Endothelial cell (in vitro differentiated cells): Measurements from ENCODE around the gene DCAF15. TPM values are rescaled to one million over a fixed set of nuclear protein-coding genes. Genes with fewer than 3 reads are reported as not detected.
"Not testable (repeated sequence)": the region's sequence is repeated elsewhere in the genome, so short reads cannot be mapped to it uniquely, and the experiment has no call there.

ENCODE experiments used
- DNase-seq: peaks from one replicate; pipeline ENCODE4 v3.0.0; 2021; ENCODE audit warnings: low spot score
- H3K27ac Mint-ChIP-seq: one replicate; pipeline ENCODE4 v1.8.0; 2021; ENCODE audit warnings: mixed read lengths, inconsistent platforms; ENCODE audit not compliant: unreplicated experiment
- H3K27me3 Mint-ChIP-seq: one replicate; pipeline ENCODE4 v1.8.0; 2021; ENCODE audit warnings: mild to moderate bottlenecking, moderate library complexity, mixed read lengths, inconsistent platforms; ENCODE audit not compliant: unreplicated experiment
- H3K36me3 Mint-ChIP-seq: one replicate; pipeline ENCODE4 v1.8.0; 2021; ENCODE audit warnings: mild to moderate bottlenecking, low read depth, mixed read lengths, inconsistent platforms; ENCODE audit not compliant: unreplicated experiment
- H3K4me1 Mint-ChIP-seq: one replicate; pipeline ENCODE4 v1.8.0; 2021; ENCODE audit warnings: mild to moderate bottlenecking, mixed read lengths, inconsistent platforms; ENCODE audit not compliant: unreplicated experiment
- H3K4me3 Mint-ChIP-seq: one replicate; pipeline ENCODE4 v1.8.0; 2021; ENCODE audit warnings: mild to moderate bottlenecking, mixed read lengths, inconsistent platforms; ENCODE audit not compliant: unreplicated experiment
- H3K9me3 Mint-ChIP-seq: one replicate; pipeline ENCODE4 v1.8.0; 2021; ENCODE audit warnings: mixed read lengths, inconsistent platforms; ENCODE audit not compliant: unreplicated experiment
- CTCF ChIP-seq: fragments of 200-600 bp; sonication (generic); IDR thresholded peaks from one replicate; pipeline ENCODE4 v1.5.0; 2021; ENCODE audit warnings: antibody characterized with exemption; ENCODE audit not compliant: unreplicated experiment
- total RNA-seq: library from RNA; stranded (reverse); fragmentation: NEBNext Ultra II Directional; extraction: Animal tissue kit (Norgen Biotek cat#: 25700); gene quantifications from one replicate; pipeline ENCODE4 v1.2.1, GENCODE V29; 2021; ENCODE audit not compliant: unreplicated experiment

The DCAF15 gene
- total RNA-seq, 1 donor from 2014 or later = 53.0 TPM

GRCh38 chr19:13968383-13968935 lies 16.1 kb downstream of the DCAF15 start:
- no peaks in the 10 kb centered on the region for H3K4me1 Mint-ChIP-seq
- no peaks in the 10 kb centered on the region for H3K9me3 Mint-ChIP-seq
- H3K27me3 Mint-ChIP-seq = peaks cover 6% of the 10 kb centered on the region
- no peak overlapping the region for H3K27ac Mint-ChIP-seq
- no peak overlapping the region for H3K4me3 Mint-ChIP-seq
- TF ChIP-seq CTCF = no peak
- peaks cover 9% of the 10 kb centered on the region for H3K36me3 Mint-ChIP-seq
- no peak for DNase-seq

- H3K27ac Mint-ChIP-seq = no peak overlapping the region
- DNase-seq = no peak
- no peak for TF ChIP-seq CTCF
- no peaks in the 10 kb centered on the region for H3K9me3 Mint-ChIP-seq
- H3K27me3 Mint-ChIP-seq = peaks cover 6% of the 10 kb centered on the region
- peaks cover 11% of the 10 kb centered on the region for H3K36me3 Mint-ChIP-seq
- H3K4me3 Mint-ChIP-seq = peak overlapping the region; percentile 6
- peaks cover under 1% of the 10 kb centered on the region for H3K4me1 Mint-ChIP-seq
Observed at GRCh38 chr19:13968999-13969398, 16.7 kb downstream of the DCAF15 start.

GRCh38 chr19:13969897-13970296 lies 17.6 kb downstream of the DCAF15 start:
- Mint-ChIP-seq H3K4me1 (peaks cover 7% of the 10 kb centered on the region), H3K9me3 (no peaks in the 10 kb centered on the region), H3K36me3 (peaks cover 14% of the 10 kb centered on the region), H3K4me3 (no peak overlapping the region), H3K27ac (no peak overlapping the region), H3K27me3 (peaks cover 6% of the 10 kb centered on the region)
- DNase-seq = no peak
- TF ChIP-seq CTCF = no peak

- H3K27ac Mint-ChIP-seq, H3K27me3 Mint-ChIP-seq, H3K9me3 Mint-ChIP-seq: not testable (repeated sequence)
Observed at GRCh38 chr19:13971868-13972267, 19.6 kb downstream of the DCAF15 start.

GRCh38 chr19:13972368-13973155 lies 20.3 kb downstream of the DCAF15 start:
- no peak overlapping the region for H3K27ac Mint-ChIP-seq
- peaks cover 8% of the 10 kb centered on the region for H3K27me3 Mint-ChIP-seq
- H3K9me3 Mint-ChIP-seq = no peaks in the 10 kb centered on the region
- H3K4me3 Mint-ChIP-seq = no peak overlapping the region
- TF ChIP-seq CTCF = no peak
- peaks cover 19% of the 10 kb centered on the region for H3K36me3 Mint-ChIP-seq
- peaks cover 7% of the 10 kb centered on the region for H3K4me1 Mint-ChIP-seq
- no peak for DNase-seq

More at GRCh38 chr19:13971868-13972267, 19.6 kb downstream of the DCAF15 start:
- peaks cover 19% of the 10 kb centered on the region for H3K36me3 Mint-ChIP-seq
- DNase-seq, H3K4me1 Mint-ChIP-seq, H3K4me3 Mint-ChIP-seq: not testable (repeated sequence)

GRCh38 chr19:13973479-13973878 lies 21.2 kb downstream of the DCAF15 start:
- not testable (repeated sequence) for H3K4me3 Mint-ChIP-seq, H3K9me3 Mint-ChIP-seq, H3K4me1 Mint-ChIP-seq, DNase-seq, H3K27ac Mint-ChIP-seq, H3K27me3 Mint-ChIP-seq
- H3K36me3 Mint-ChIP-seq = peaks cover 19% of the 10 kb centered on the region
